HEK293T (cell line): ENCODE results near the gene TRIM10.

Experiments
- ARNT ChIP-seq: fragments of 450-650 bp; IDR thresholded peaks from 2 replicates; pipeline ENCODE4 v1.6.1; 2017; ENCODE audit warnings: mild to moderate bottlenecking
- BHLHE40 ChIP-seq: fragments of 450-650 bp; IDR thresholded peaks from 2 replicates; pipeline ENCODE4 v1.6.1; 2016; ENCODE audit warnings: mild to moderate bottlenecking, moderate library complexity, borderline replicate concordance
- FOXA1 ChIP-seq: fragments of 450-650 bp; IDR thresholded peaks from 2 replicates; pipeline ENCODE4 v1.6.1; 2016; ENCODE audit warnings: mild to moderate bottlenecking
- FOXM1 ChIP-seq: fragments of 450-650 bp; IDR thresholded peaks from 2 replicates; pipeline ENCODE4 v1.6.1; 2017; ENCODE audit warnings: mild to moderate bottlenecking, borderline replicate concordance
- HDGF ChIP-seq: fragments of 450-650 bp; IDR thresholded peaks from 2 replicates; pipeline ENCODE4 v1.6.1; 2017; ENCODE audit warnings: antibody characterized with exemption, borderline replicate concordance
- L3MBTL2 ChIP-seq: fragments of 450-650 bp; conservative IDR thresholded peaks from 2 replicates; pipeline ENCODE4 v1.6.1; 2016; ENCODE audit warnings: mild to moderate bottlenecking
- LEF1 ChIP-seq: fragments of 450-650 bp; IDR thresholded peaks from 2 replicates; pipeline ENCODE4 v1.6.1; 2017; ENCODE audit warnings: mild to moderate bottlenecking, borderline replicate concordance
- NFRKB ChIP-seq: fragments of 450-650 bp; IDR thresholded peaks from 2 replicates; pipeline ENCODE4 v1.6.1; 2016; ENCODE audit warnings: mild to moderate bottlenecking, moderate library complexity
- SP1 ChIP-seq: fragments of 450-650 bp; IDR thresholded peaks from 2 replicates; pipeline ENCODE4 v1.6.1; 2017
- SUZ12 ChIP-seq: fragments of 450-650 bp; IDR thresholded peaks from 2 replicates; pipeline ENCODE4 v1.6.1; 2016; ENCODE audit warnings: mild to moderate bottlenecking
- ZNF384 ChIP-seq: fragments of 450-650 bp; IDR thresholded peaks from 2 replicates; pipeline ENCODE4 v1.6.1; 2016
- TF ChIP-seq, protein P1 (sequence below): fragments of 450-650 bp; IDR thresholded peaks from 2 replicates; pipeline ENCODE4 v1.6.1; 2016

DNA sequence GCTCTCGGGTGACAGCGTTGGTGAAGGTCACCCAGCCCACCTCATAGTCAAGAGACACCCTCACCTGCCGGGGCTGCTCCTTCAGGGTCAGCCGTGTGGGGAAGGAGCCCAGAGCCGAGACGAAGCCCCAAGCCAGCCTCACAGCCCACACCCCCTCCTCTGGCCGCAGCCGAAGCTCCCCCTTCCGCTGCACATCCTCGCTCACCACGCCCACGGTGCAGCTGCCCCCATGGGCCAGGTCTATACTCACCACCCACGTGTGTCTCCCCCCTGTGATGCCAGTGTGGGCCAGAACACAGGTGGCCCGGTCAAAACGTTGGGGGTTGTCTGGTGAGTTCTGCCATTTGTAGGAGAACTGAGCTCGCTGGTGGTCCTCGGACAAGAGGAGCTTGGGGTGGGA, 7.0 kb downstream of the TRIM10 start:
- TF ChIP-seq SP1 (no peak), FOXM1 (no peak), HDGF (no peak), ZNF384 (no peak), BHLHE40 (no peak), FOXA1 (no peak), NFRKB (no peak), LEF1 (no peak), L3MBTL2 (no peak), ARNT (no peak), SUZ12 (no peak)
- TF ChIP-seq, protein P1, sequence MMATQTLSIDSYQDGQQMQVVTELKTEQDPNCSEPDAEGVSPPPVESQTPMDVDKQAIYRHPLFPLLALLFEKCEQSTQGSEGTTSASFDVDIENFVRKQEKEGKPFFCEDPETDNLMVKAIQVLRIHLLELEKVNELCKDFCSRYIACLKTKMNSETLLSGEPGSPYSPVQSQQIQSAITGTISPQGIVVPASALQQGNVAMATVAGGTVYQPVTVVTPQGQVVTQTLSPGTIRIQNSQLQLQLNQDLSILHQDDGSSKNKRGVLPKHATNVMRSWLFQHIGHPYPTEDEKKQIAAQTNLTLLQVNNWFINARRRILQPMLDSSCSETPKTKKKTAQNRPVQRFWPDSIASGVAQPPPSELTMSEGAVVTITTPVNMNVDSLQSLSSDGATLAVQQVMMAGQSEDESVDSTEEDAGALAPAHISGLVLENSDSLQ: no peak
